Measurements from ENCODE around the gene GP1BA.
"Not testable (repeated sequence)": the region's sequence is repeated elsewhere in the genome, so short reads cannot be mapped to it uniquely, and the experiment has no call there.

Gene GP1BA

DNA sequence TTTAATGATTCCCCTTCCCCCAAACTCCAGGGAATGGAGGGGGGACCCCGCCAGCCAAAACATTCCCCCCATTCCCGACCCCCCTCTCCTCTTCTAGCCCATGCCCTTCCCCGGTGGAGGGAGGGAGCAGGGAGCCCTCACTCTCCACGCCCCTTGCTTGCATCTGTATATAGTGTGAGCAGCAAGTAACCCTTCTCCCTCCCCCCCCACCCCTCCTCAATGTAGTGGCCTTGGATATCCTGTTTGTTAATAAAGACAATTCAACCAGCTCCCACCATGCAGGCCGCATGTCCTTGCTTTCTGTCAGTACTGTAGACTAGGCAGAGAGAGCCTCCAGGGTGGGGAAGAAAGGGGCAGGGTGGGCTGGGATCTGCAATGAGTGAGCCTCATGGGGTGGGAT, 34.3 kb upstream of the GP1BA start:
- ATAC-seq (replicated peaks): no peak
- H3K27ac Mint-ChIP-seq: no peak overlapping the region

GRCh38 chr17:4898351-4898750, 33.7 kb upstream of the GP1BA start:
- H3K4me1 Mint-ChIP-seq: peaks cover 34 to 41% of the 10 kb centered on the region in 2 donors
- peaks cover 0 to 1% of the 10 kb centered on the region in 2 donors for H3K9me3 Mint-ChIP-seq
- DNase-seq: no peak
- peaks cover 44 to 49% of the 10 kb centered on the region in 2 donors for H3K36me3 Mint-ChIP-seq
- no peak for ATAC-seq (replicated peaks)
- peaks cover 4 to 18% of the 10 kb centered on the region in 2 donors for H3K27me3 Mint-ChIP-seq
- peak overlapping the region; percentile 61 to 74 for H3K4me3 Mint-ChIP-seq
- H3K27ac Mint-ChIP-seq: peak overlapping the region; percentile 37

More for the DNA sequence above, 34.3 kb upstream of the GP1BA start:
- no peak for DNase-seq
- peaks cover 0 to 1% of the 10 kb centered on the region in 2 donors for H3K9me3 Mint-ChIP-seq
- peaks cover 49 to 54% of the 10 kb centered on the region in 2 donors for H3K36me3 Mint-ChIP-seq
- H3K27me3 Mint-ChIP-seq: peaks cover 4 to 18% of the 10 kb centered on the region in 2 donors
- H3K4me1 Mint-ChIP-seq: peaks cover 32 to 36% of the 10 kb centered on the region in 2 donors
- peak overlapping the region in 1 of 2 donors; percentile 74 for H3K4me3 Mint-ChIP-seq

DNA sequence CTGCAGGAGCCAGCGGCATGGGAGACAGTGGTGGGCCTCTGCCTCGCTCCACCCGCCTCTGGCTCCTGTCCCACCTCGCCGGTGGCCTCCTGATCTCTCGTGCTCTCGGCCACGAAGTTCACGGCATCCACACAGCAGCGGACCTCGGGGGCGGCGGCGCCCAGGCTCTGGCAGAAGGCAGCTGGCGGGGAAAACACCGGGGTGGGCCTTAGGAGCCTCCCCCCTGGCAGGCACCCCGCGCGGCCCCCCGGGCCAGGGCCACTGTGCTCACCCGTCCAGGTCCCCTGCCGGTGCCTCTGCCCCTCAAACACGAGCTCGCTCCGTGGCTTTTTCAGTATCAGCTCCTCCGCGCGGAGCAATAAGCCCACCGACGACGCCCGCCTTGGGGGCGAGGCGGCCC, 33.1 kb upstream of the GP1BA start:
- Mint-ChIP-seq H3K36me3 (peaks cover 41 to 45% of the 10 kb centered on the region in 2 donors), H3K4me1 (peaks cover 38 to 47% of the 10 kb centered on the region in 2 donors), H3K4me3 (peak overlapping the region; percentile 84 to 87), H3K27me3 (peaks cover 4 to 18% of the 10 kb centered on the region in 2 donors), H3K27ac (no peak overlapping the region), H3K9me3 (peaks cover 0 to 1% of the 10 kb centered on the region in 2 donors)
- ATAC-seq (replicated peaks): peak in 1 of 2 donors; percentile 4
- no peak for DNase-seq

GRCh38 chr17:4899341-4900230, 32.5 kb upstream of the GP1BA start, which contains the start of gene C17orf107:
Gene C17orf107 (plus strand): TSS chr17:4899536. CDS start chr17:4899763, 227 bp downstream.
- Mint-ChIP-seq H3K36me3 (peaks cover 34 to 38% of the 10 kb centered on the region in 2 donors), H3K4me1 (peaks cover 38 to 47% of the 10 kb centered on the region in 2 donors), H3K27ac (peak within 1 kb of the TSS; percentile 91), H3K4me3 (peak within 1 kb of the TSS; percentile 84 to 87), H3K27me3 (peaks cover 4 to 18% of the 10 kb centered on the region in 2 donors), H3K9me3 (peaks cover 0 to 1% of the 10 kb centered on the region in 2 donors)
- DNase-seq (peak; percentile 82), ATAC-seq (replicated peaks) (peak; percentile 57 to 73)

DNA sequence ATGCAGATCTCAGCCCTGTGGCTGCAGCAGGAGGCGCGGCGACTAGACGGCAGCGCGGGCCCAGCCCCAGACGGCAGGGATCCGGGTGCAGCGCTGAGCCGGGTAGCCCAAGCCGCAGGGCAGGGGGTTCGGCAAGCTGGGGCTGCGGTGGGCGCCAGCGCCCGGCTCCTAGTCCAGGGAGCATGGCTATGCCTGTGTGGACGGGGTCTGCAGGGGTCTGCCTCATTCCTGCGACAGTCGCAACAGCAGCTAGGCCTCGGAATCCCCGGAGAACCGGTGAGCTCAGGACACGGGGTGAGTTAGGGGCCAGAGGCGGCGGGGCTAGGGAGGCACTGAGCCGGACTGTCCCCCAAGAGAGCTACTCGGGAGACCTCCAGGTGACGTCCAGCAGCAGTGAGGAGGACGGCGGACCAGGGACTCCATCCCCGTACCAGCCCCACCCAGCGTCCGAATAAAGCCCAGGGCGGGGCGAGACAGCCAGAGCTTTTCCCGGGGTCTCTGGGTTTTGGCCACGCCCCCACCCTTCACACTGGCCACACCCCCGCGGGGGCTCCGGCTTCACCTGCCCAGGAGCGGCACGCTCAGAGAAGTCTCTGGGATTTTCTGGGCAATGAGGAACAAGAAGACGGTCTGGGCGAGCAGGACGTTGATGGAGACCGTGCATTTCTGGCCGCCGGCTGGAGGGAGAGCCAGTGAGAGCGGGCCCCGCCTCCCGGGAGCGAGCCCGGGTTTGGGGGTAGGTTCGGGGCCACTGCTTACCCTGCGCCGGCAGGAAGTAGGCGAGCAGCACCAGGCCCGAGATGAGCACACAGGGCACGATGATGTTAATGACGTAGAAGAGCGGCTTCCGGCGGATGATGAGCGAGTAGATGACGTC, 31.6 kb upstream of the GP1BA start:
- peaks cover 0 to 1% of the 10 kb centered on the region in 2 donors for H3K9me3 Mint-ChIP-seq
- peaks cover 38 to 47% of the 10 kb centered on the region in 2 donors for H3K4me1 Mint-ChIP-seq
- peak overlapping the region; percentile 84 to 87 for H3K4me3 Mint-ChIP-seq
- H3K27ac Mint-ChIP-seq: peak overlapping the region; percentile 91
- peaks cover 4 to 18% of the 10 kb centered on the region in 2 donors for H3K27me3 Mint-ChIP-seq
- DNase-seq (peak; percentile 41), ATAC-seq (replicated peaks) (peak; percentile 26 to 37)
- peaks cover 26 to 30% of the 10 kb centered on the region in 2 donors for H3K36me3 Mint-ChIP-seq

DNA sequence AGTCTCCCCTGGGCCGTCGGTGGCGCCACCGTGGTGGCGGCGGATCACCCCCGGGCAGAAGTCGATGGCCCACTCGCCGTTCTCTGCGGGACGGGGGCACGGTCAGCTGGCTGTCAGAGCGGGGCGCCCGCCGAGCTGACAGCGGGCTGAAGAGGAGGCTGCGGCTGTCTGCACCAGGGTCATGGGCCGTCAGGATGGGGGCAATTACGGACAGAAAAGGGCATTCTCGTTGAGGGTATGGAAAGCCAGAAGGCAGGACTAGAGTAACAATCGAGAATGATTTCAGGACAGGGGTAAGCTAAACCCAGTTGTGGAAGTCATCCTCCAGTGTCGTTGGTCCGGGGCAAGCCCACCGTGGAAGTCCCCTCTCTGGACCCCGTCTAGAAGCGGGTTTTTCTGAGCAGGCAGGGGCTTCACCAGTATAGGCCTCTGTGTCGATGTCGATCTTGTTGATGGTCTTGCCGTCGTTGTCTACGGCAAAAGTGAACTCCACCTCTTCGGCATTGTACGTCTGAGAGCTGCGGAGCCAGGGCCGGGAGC, 30.9 kb upstream of the GP1BA start:
- peaks cover 4 to 24% of the 10 kb centered on the region in 2 donors for H3K27me3 Mint-ChIP-seq
- DNase-seq (no peak), ATAC-seq (replicated peaks) (peak in 1 of 2 donors; percentile 1)
- H3K4me1 Mint-ChIP-seq: peaks cover 38 to 47% of the 10 kb centered on the region in 2 donors
- peak overlapping the region; percentile 91 for H3K27ac Mint-ChIP-seq
- peaks cover 19 to 23% of the 10 kb centered on the region in 2 donors for H3K36me3 Mint-ChIP-seq
- peaks cover 0 to 1% of the 10 kb centered on the region in 2 donors for H3K9me3 Mint-ChIP-seq
- H3K4me3 Mint-ChIP-seq: peak overlapping the region; percentile 82 to 87

DNA sequence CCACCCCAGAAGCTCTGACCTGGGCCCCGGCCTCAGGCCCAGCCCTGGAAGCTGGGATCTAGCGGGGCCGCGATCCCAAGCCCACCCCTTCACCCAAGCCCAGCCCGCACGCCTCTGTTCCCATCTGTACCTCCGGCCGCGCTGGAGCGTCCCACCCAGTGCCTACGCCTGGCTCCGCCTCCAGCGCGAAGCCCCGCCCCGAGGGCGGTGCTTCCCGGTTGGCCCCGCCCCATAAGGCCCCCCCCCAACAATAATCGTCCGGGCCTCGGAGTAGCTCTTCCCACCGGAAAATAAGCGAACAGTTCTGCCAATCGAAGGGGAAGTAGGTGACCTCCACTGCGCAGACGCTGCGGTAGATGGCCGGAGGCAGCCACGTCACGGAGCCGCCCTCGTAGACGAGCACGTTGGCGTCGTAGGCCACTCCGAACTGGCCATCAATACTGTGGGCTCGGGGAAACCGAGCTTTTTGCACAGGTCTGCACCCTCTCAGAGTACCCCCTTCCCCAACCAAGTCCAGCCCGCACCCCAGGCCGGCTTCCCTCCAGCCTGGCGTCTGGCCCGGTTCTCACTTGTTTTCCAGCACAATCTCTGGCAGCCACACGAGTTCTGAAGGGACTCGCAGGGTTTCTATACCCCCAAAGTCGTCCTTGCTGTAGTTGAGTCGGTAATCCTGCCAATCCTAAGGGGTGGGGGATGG, 30.3 kb upstream of the GP1BA start:
- peaks cover 13 to 16% of the 10 kb centered on the region in 2 donors for H3K36me3 Mint-ChIP-seq
- ATAC-seq (replicated peaks) (peak; percentile 13 to 43), DNase-seq (peak; percentile 46)
- H3K27me3 Mint-ChIP-seq: peaks cover 4 to 24% of the 10 kb centered on the region in 2 donors
- H3K4me1 Mint-ChIP-seq: peaks cover 38 to 47% of the 10 kb centered on the region in 2 donors
- peaks cover 0 to 1% of the 10 kb centered on the region in 2 donors for H3K9me3 Mint-ChIP-seq
- peak overlapping the region; percentile 82 to 87 for H3K4me3 Mint-ChIP-seq
- peak overlapping the region; percentile 84 for H3K27ac Mint-ChIP-seq

DNA sequence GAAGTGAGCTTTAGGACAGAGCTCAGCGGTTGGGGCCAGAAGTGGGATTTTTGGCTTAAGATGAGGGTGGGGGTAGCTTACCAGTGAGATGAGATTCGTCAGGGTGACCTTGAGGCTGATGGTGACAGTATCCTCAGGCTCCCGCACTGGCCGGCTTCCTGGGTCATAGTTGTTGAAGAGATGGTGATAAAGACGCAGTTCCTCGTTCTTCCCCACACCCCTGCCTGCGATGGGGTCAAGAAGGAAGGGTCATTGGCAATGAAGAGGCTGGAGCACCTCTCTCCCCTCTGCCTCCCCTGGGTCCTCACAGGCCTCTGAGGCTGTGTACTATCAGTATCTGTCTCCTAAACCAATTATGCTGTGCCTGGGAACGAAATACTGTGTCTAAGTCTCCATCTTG, 29.5 kb upstream of the GP1BA start:
- H3K4me3 Mint-ChIP-seq: peak overlapping the region; percentile 34 to 82
- H3K27ac Mint-ChIP-seq: peak overlapping the region; percentile 84
- H3K9me3 Mint-ChIP-seq: peaks cover 0 to 1% of the 10 kb centered on the region in 2 donors
- ATAC-seq (replicated peaks) (no peak), DNase-seq (no peak)
- peaks cover 6 to 9% of the 10 kb centered on the region in 2 donors for H3K36me3 Mint-ChIP-seq
- peaks cover 4 to 19% of the 10 kb centered on the region in 2 donors for H3K27me3 Mint-ChIP-seq
- H3K4me1 Mint-ChIP-seq: peaks cover 38 to 47% of the 10 kb centered on the region in 2 donors

DNA sequence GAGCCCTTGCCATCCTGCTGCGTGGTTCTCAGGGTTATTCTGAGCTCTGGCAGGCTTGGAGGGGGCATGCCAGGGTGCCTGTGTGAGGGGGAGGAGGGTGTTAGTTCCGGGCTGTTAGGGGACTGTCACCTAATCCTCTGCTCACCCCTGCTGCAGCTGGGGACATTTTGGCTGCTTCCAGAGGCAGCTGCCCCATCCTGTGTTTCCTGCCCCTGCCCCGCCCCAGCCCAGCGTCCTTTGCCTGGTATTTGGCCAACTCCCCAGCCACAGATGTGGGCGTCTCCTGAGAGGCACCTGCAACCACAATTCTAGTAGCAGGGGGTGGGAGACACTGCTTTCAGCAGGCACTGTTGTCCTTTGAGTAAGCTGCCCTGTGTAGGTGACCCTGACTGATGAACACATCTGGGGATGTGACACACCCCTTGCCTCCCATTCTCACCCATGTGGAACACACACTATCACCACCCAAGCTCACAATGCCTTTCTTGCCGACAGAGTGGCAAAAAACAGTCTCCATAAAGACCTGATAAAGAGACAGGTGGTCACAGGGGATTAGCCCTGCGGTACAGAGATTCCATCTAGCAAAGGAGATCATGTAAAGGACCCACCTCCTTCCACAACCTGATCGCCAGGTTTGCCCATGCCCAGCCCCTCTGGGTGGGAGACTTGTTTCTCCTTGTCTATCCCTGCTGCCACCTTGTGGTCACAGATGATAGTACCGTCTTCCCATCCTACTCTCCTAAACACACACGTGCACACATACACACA, 28.8 kb upstream of the GP1BA start, which contains the start of gene CHRNE:
Gene CHRNE (minus strand): TSS at position 48 of the 768 bp plus-strand sequence. CDS start 35 bp downstream, at position 13.
- peaks cover 0 to 1% of the 10 kb centered on the region in 2 donors for H3K9me3 Mint-ChIP-seq
- H3K27ac Mint-ChIP-seq: peak within 1 kb of the TSS; percentile 84
- peaks cover 3 to 9% of the 10 kb centered on the region in 2 donors for H3K36me3 Mint-ChIP-seq
- peak; percentile 59 for DNase-seq
- peaks cover 38 to 45% of the 10 kb centered on the region in 2 donors for H3K4me1 Mint-ChIP-seq
- peak within 1 kb of the TSS; percentile 34 to 82 for H3K4me3 Mint-ChIP-seq
- H3K27me3 Mint-ChIP-seq: peaks cover 4 to 19% of the 10 kb centered on the region in 2 donors
- ATAC-seq (replicated peaks): peak; percentile 49 to 61

DNA sequence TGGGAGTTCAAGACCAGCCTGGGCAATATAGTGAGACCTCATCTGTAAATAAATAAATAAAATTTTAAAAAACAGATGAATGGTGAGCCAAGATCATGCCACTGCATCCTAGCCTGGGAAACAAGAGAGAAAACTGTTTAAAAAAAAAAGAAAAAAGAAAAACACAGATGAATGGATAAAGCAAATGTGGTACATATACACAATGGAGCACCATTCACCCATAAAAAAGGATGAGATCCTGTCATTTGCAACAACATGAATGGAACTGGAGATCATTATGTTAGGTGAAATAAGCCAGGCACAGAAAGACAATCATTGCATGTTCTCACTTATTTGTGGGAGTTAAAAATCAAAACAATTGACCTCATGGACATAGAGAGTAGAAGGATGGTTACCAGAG, 25.4 kb upstream of the GP1BA start:
- ATAC-seq (replicated peaks); H3K4me3 Mint-ChIP-seq; H3K27ac Mint-ChIP-seq; H3K9me3 Mint-ChIP-seq; H3K27me3 Mint-ChIP-seq; DNase-seq; H3K36me3 Mint-ChIP-seq: not testable (repeated sequence)
- H3K4me1 Mint-ChIP-seq: peaks cover 18 to 19% of the 10 kb centered on the region in 2 donors

- Mint-ChIP-seq H3K4me1 (peaks cover 4 to 6% of the 10 kb centered on the region in 2 donors), H3K27me3 (peaks cover 6 to 8% of the 10 kb centered on the region in 2 donors), H3K9me3 (no peaks in the 10 kb centered on the region), H3K4me3 (no peak overlapping the region), H3K36me3 (no peaks in the 10 kb centered on the region), H3K27ac (no peak overlapping the region)
- no peak for DNase-seq
- ATAC-seq (replicated peaks): peak in 1 of 2 donors; percentile 24
Observed at GRCh38 chr17:4908301-4908700, 23.8 kb upstream of the GP1BA start.

DNA sequence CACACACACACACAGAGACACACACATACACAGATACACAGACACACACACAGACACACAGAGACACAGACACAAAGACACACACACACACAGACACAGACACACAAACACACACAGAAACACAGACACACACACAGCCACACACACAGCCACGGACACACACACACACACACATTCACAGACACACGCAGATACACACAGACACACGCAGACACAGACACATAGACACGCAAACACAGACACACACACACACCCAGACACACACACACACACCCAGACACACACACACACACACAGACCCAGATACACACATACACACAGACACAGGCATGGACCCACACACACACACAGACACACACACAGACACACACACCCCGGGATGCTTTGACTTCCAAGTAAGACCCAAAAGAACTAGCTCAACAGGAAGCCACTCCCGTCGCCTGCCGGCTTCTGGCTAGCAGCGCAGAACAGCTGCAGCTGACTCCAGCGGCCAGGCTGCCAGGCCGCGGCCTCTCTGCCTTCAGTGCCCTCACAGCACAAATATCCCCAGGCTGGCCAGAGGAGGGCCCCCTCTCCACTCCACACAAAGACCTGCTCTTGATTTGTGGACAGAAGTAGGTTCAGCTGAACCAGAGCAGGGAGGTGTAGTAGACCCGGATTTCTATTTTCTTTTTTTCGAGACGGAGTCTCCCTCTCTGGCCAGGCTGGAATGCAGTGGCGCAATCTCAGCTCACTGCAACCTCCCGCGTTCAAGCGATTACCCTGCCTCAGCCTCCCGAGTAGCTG, 23.2 kb upstream of the GP1BA start:
- Mint-ChIP-seq H3K27ac (no peak overlapping the region), H3K27me3 (peaks cover 6 to 8% of the 10 kb centered on the region in 2 donors), H3K9me3 (no peaks in the 10 kb centered on the region), H3K4me3 (no peak overlapping the region), H3K36me3 (no peaks in the 10 kb centered on the region), H3K4me1 (peaks cover 0 to under 1% of the 10 kb centered on the region in 2 donors)
- peak; percentile 99 for ATAC-seq (replicated peaks)
- peak; percentile 76 for DNase-seq
